GM18517 (cell line): Measurements from ENCODE around the gene TTLL8.

Experiments used
- ATAC-seq: cut with Tn5 transposase; IDR thresholded peaks from one replicate; pipeline ENCODE4 v1.9.1; 2021; ENCODE audit warnings: mild to moderate bottlenecking, moderate library complexity; ENCODE audit not compliant: unreplicated experiment

Gene TTLL8

GRCh38 chr22:49969751-49970527, 88.2 kb downstream of the TTLL8 start:
- ATAC-seq: peak; percentile 4

GRCh38 chr22:49968831-49969661, 89.1 kb downstream of the TTLL8 start:
- ATAC-seq: no peak
